GM10847 (cell line): Measurements from ENCODE around the gene DIS3L2.

Experiments
- POLR2A ChIP-seq: IDR thresholded peaks from 2 replicates; pipeline ENCODE4 v1.6.1; 2011; ENCODE audit not compliant: insufficient read length; ENCODE audit errors: extremely low read depth

The DIS3L2 gene

GRCh38 chr2:232006253-232006652, 44.7 kb downstream of the DIS3L2 start:
- no peak for TF ChIP-seq POLR2A

DNA sequence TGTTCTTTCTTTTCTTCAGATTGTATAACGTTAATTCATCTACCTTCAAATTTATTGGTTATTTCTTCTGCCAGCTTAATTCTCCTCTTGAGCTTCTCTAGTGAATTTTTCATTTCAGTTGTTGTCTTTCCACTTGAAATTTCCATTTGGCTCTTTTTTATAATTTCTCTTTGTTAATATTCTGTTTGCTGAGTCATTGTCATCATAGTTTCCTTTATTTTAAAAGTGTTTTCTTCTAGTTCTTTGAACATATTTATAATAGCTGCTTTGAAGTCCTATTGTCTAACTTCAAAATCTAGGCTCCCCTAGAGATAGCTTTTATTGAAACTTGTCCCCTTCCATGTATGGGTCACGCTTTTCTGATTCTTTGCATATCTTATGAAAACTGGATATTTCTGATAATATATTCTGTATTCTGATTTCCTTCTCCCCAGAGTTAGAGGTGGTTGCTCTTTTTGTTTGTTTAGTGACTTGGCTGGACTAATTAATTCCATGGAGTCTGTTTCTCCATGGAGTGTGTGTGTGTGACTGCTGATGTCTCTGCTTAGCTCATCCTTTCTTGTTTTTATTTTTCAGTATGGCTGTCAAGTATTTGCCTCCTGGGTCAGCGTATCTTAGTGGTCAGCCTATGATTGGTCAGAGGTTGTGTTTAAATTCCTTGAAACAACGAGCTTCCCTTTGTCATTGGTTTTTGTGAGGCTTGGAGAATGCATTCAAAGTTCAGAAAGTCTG, 47.6 kb downstream of the DIS3L2 start:
- no peak for TF ChIP-seq POLR2A

- TF ChIP-seq POLR2A, result no peak
These were observed 48.2 kb downstream of the DIS3L2 start for GRCh38 chr2:232009639-232010274.

DNA sequence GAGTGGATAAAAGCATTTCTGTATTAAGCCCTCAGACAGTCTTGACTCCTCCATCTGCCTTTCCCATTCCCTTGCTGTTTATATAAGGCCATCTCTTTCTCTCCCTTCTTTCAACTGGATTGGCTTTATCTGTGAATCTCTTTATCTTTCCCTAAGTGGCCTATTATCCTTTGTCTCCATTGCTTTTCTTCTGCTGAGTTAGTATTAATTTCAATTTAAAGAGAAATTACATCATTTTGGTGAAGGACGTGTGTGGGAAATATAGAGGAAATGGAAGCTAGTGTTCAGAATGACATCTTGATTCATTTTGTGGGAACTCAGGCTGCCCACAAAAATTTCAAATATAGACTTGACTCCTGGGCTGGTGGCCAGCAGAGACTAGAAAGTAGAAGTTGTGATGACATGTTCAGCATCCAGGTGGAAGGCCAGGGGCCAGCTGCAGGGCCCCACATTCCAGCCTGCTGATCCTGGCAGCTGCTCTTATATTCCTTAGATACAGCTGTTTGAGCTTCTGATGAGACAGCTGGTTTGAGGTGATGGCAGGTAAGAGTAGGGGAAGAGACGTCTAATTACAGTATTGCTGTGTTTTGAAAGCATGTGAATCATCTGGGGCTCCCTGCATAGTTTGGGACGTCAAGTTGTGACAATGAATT, 52.3 kb downstream of the DIS3L2 start:
- TF ChIP-seq POLR2A, result no peak

DNA sequence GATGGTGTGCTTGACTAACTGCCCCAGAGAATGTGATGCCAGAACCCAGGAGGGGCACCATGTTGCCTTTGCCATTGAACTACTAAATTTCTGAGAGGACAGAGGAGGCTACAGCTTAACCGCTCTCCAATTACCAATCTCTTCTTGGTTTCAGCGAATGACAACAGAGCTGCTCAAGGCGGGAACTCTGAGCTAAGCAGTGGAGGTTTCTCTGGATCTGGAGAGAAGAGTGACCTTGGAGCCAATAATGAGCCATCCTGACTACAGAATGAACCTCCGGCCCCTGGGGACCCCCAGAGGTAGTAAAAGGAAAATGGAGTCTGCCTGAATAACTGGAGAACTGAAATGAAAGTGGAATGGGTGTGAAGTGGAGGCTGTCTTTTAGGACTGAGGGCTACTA, 53.2 kb downstream of the DIS3L2 start:
- TF ChIP-seq POLR2A, result no peak

DNA sequence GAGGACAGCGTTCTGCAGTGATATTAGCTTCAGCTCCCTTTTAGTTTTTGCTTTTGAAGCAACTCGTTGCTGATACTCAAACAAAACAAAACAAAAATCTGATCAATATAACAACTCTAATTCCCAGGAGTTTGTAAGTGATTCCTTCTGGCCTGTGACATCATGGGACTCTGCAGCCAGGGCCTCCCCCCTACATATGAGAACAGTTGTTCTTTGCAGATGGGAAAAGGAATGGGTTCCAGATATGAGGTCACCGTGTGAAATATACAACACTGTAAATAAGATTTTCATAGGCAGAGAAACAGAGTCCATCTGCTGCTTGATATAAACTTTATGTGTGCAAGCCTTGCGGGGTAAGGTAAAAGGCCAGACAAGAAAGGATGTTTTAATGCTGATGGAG, 56.7 kb downstream of the DIS3L2 start:
- TF ChIP-seq POLR2A, result no peak

GRCh38 chr2:232022718-232023117, 61.2 kb downstream of the DIS3L2 start:
- TF ChIP-seq POLR2A, result no peak

DNA sequence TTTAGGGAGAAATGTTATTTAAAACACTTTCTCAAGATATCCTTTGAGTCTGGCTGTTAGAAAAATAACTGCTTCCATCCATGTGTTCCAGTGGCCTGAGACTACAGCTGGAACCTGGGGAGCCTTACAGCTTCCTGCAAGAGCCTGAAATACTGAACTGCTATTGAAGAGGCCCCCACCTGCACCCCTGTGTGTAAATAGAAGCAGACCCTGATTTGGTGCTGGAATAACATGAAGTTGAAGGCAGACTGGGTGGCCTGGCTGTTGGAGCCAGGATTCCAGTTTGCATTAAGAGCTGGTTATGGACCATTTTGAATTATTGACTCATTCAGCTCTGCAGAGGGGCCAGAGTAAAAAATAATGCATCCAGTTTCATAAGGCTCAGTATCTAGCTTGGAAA, 61.9 kb downstream of the DIS3L2 start:
- TF ChIP-seq POLR2A, result no peak

DNA sequence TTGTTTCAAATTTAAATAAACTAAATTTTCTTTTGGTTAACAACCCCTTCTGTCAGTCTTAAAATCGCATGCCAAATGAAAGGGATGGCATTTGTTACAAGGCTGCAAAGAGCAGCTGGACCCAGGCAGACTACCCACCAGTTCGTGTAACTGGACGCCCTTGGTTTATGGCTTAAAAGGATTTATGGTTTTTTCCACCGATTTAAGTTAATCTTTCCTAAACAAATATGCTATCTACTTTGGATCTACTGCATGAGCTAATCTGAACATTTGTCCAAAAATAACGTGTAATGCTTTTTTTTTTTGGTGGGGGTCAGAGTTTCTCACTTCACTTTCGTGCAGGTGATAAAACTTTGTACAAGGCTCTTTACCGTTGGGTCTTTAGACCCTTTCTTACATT, 62.9 kb downstream of the DIS3L2 start:
- no peak for TF ChIP-seq POLR2A

- TF ChIP-seq POLR2A, result no peak
These were observed 65.4 kb downstream of the DIS3L2 start for GRCh38 chr2:232026910-232027309.

GRCh38 chr2:232027530-232027929, 66.0 kb downstream of the DIS3L2 start:
- no peak for TF ChIP-seq POLR2A

DNA sequence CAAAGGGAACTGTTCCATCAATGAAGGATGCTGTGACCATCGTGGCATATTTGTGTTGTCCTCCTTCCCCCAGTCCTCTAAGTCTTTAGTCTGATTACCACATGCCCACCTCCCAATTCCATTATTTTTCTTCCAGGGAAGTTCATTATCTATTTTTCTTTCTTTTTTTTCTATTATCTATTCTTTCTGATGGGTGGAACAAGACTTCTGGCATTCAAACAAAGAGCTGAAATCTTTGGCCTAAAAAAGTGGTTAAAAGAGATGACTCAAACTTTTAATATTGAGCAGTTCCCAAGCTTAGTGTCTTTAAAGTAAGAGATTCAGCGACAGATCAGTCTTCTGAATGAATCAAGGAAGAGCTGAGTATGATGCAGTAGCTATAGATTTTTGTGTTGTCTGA, 66.6 kb downstream of the DIS3L2 start:
- no peak for TF ChIP-seq POLR2A

GRCh38 chr2:232028631-232029030, 67.1 kb downstream of the DIS3L2 start:
- TF ChIP-seq POLR2A, result no peak

GRCh38 chr2:232029346-232029745, 67.8 kb downstream of the DIS3L2 start:
- TF ChIP-seq POLR2A, result no peak

DNA sequence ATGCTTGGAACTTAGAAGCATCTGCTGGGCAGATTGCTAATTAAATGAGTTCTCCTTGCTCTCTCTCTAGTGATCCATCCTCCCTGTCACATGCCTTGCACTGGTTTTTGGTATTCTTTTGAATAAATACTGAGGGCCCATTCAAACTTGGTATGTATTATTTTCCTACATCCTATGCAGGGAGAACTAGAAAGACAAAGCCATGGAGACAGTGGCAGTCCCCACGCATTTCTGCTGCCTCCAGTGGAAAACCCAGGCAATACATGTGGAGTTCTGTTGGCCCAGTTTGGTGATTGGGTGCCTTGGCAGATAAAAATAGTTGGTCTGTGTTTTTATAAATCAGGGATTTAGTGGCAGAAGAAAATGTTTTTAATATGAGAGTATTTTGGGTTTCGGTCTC, 68.7 kb downstream of the DIS3L2 start:
- no peak for TF ChIP-seq POLR2A

GRCh38 chr2:232038251-232038880, 76.9 kb downstream of the DIS3L2 start:
- TF ChIP-seq POLR2A, result no peak
